Left lung (tissue), 10 donors: ENCODE measurements around the gene GAS6. TPM values are rescaled to one million over a fixed set of nuclear protein-coding genes. Genes with fewer than 3 reads are reported as not detected.
"Not testable (repeated sequence)": the region's sequence is repeated elsewhere in the genome, so short reads cannot be mapped to it uniquely, and the experiment has no call there.

ENCODE experiments used
- ATAC-seq: fragments of 200-7000 bp; cut with Tn5 transposase; one replicate; pipeline ENCODE4 v1.9.1; 2020; ENCODE audit warnings: moderate library complexity
- DNase-seq, 4 donors: peaks; one replicate each; pipeline ENCODE4 v3.0.0-alpha.2; 2013 to 2020
- H3K27ac ChIP-seq, 2 donors: fragments of 200-600 bp; sonication (generic) in 1 of 2; one replicate each; pipeline versions ENCODE4 v1.5.0 to v1.8.0; 2020 to 2021
- H3K27me3 ChIP-seq, 2 donors: fragments of 200-600 bp; sonication (generic) in 1 of 2; one replicate each; pipeline versions ENCODE4 v1.5.0 to v1.8.0; 2020 to 2021
- H3K36me3 ChIP-seq, 2 donors: fragments of 200-600 bp; sonication (generic) in 1 of 2; one replicate each; pipeline versions ENCODE4 v1.5.0 to v1.8.0; 2020 to 2021
- H3K4me1 ChIP-seq, 2 donors: fragments of 200-600 bp; one replicate each; pipeline ENCODE4 v1.8.0; 2021
- H3K4me3 ChIP-seq, 2 donors: fragments of 200-600 bp; sonication (generic) in 1 of 2; one replicate each; pipeline versions ENCODE4 v1.5.0 to v1.8.0; 2020 to 2021; ENCODE audit warnings: mild to moderate bottlenecking in 1 of 2
- H3K9me3 ChIP-seq, 2 donors: fragments of 200-600 bp; sonication (generic) in 1 of 2; one replicate each; pipeline versions ENCODE4 v1.5.0 to v1.8.0; 2020 to 2021
- CTCF ChIP-seq, 2 donors: fragments of 200-600 bp; sonication (generic) in 1 of 2; IDR thresholded peaks; one replicate each; pipeline versions ENCODE4 v1.5.0 to v1.8.0; 2021; ENCODE audit warnings: antibody characterized with exemption in 2 of 2
- intact Hi-C, 2 donors: fragments of 100-400 bp; cut with DNase I; formaldehyde crosslinking; loops; one replicate each; pipeline versions ENCODE4 v1.11.2 to v1.14.2; 2022
- polyA plus RNA-seq, 6 donors: library from polyadenylated mRNA; unstranded; fragments of 120-200 nt; gene quantifications; one replicate each; pipeline ENCODE4 v1.2.1, GENCODE V29; 2013; ENCODE audit not compliant: insufficient read length in 6 of 6
- total RNA-seq, 2 donors: library from RNA; stranded (reverse); fragmentation: NEBNext Ultra II Directional; extraction: Animal tissue kit (Norgen Biotek cat#: 25700); gene quantifications; one replicate each; pipeline ENCODE4 v1.2.1, GENCODE V29; 2021
- donor health status: DM: no; HTN: yes; CAD: no.
- donor health status: DM: no; HTN: no; CAD: no.

The GAS6 gene
- total and polyA plus RNA-seq, 8 donors = 24.8 to 169 (median 33.5) TPM

- no peak for ATAC-seq
- Histone ChIP-seq H3K4me3 (no peak overlapping the region), H3K27me3 (no peaks in the 10 kb centered on the region), H3K9me3 (no peaks in the 10 kb centered on the region), H3K4me1 (no peaks in the 10 kb centered on the region), H3K36me3 (peaks cover 0 to 9% of the 10 kb centered on the region in 2 donors), H3K27ac (no peak overlapping the region)
- DNase-seq = no peak
- intact Hi-C loops = no loop called here
- TF ChIP-seq CTCF (IDR thresholded peaks at IDR 0.05) = no peak
Measured at GRCh38 chr13:113796211-113796963, 67.5 kb downstream of the GAS6 start.

GRCh38 chr13:113795362-113795761 is 68.5 kb downstream of the GAS6 start:
- DNase-seq, H3K4me1 ChIP-seq, H3K4me3 ChIP-seq, intact Hi-C loops, H3K27ac ChIP-seq, H3K9me3 ChIP-seq, H3K27me3 ChIP-seq, ATAC-seq, H3K36me3 ChIP-seq: not testable (repeated sequence)

GRCh38 chr13:113794764-113795173 is 69.1 kb downstream of the GAS6 start:
- DNase-seq (no peak), ATAC-seq (no peak)
- TF ChIP-seq CTCF (IDR thresholded peaks at IDR 0.05) = no peak
- Histone ChIP-seq H3K36me3 (peaks cover 0 to 9% of the 10 kb centered on the region in 2 donors), H3K27ac (no peak overlapping the region), H3K4me3 (no peak overlapping the region), H3K4me1 (no peaks in the 10 kb centered on the region), H3K27me3 (no peaks in the 10 kb centered on the region), H3K9me3 (no peaks in the 10 kb centered on the region)
- intact Hi-C loops = no loop called here

- TF ChIP-seq CTCF (IDR thresholded peaks at IDR 0.05) = no peak
- Histone ChIP-seq H3K27ac (no peak overlapping the region), H3K4me1 (no peaks in the 10 kb centered on the region), H3K4me3 (no peak overlapping the region), H3K9me3 (no peaks in the 10 kb centered on the region), H3K36me3 (peaks cover 0 to 9% of the 10 kb centered on the region in 2 donors), H3K27me3 (no peaks in the 10 kb centered on the region)
- intact Hi-C loops = no loop called here
- no peak for ATAC-seq
- DNase-seq = peak in 1 of 4 donors; percentile 28
Measured at GRCh38 chr13:113794086-113794485, 69.8 kb downstream of the GAS6 start.

GRCh38 chr13:113793718-113794085 is 70.2 kb downstream of the GAS6 start:
- TF ChIP-seq CTCF (IDR thresholded peaks at IDR 0.05) = no peak
- Histone ChIP-seq H3K36me3 (peaks cover 0 to 9% of the 10 kb centered on the region in 2 donors), H3K9me3 (no peaks in the 10 kb centered on the region), H3K4me1 (no peaks in the 10 kb centered on the region), H3K27ac (no peak overlapping the region), H3K4me3 (no peak overlapping the region), H3K27me3 (no peaks in the 10 kb centered on the region)
- DNase-seq (no peak), ATAC-seq (no peak)
- intact Hi-C loops = no loop called here
